GM12874 (cell line): ENCODE measurements around the gene ENTPD2.

Experiments used
- CTCF ChIP-seq: IDR thresholded peaks from 2 replicates; pipeline ENCODE4 v1.5.1; 2011; ENCODE audit warnings: low read depth, mild to moderate bottlenecking, control low read depth, low read length, moderate library complexity; ENCODE audit not compliant: insufficient read depth

ENTPD2 gene

GRCh38 chr9:137077758-137078693 lies 24.2 kb upstream of the ENTPD2 start:
- no peak for TF ChIP-seq CTCF

GRCh38 chr9:137077010-137077747 lies 23.3 kb upstream of the ENTPD2 start, which contains the start of gene UAP1L1:
Gene UAP1L1, plus strand, starts transcription at chr9:137077517. Its CDS starts 16 bp downstream, at chr9:137077533.
- TF ChIP-seq CTCF, result no peak

GRCh38 chr9:137076636-137077009 lies 22.8 kb upstream of the ENTPD2 start:
- TF ChIP-seq CTCF, result no peak

- TF ChIP-seq CTCF, result no peak
Observed at GRCh38 chr9:137075275-137075775, 21.5 kb upstream of the ENTPD2 start.

- no peak for TF ChIP-seq CTCF
Observed at GRCh38 chr9:137074657-137075274, 20.9 kb upstream of the ENTPD2 start.

- TF ChIP-seq CTCF, result no peak
Observed at GRCh38 chr9:137073992-137074399, 20.1 kb upstream of the ENTPD2 start.

GRCh38 chr9:137071282-137071681 lies 17.4 kb upstream of the ENTPD2 start:
- TF ChIP-seq CTCF, result no peak
